ENCODE data around the gene CTH. TPM values are rescaled to one million over a fixed set of nuclear protein-coding genes. Genes with fewer than 3 reads are reported as not detected.

Gene CTH
- total RNA-seq, 1 experiment from 2014 or later: 33.9 TPM

DNA sequence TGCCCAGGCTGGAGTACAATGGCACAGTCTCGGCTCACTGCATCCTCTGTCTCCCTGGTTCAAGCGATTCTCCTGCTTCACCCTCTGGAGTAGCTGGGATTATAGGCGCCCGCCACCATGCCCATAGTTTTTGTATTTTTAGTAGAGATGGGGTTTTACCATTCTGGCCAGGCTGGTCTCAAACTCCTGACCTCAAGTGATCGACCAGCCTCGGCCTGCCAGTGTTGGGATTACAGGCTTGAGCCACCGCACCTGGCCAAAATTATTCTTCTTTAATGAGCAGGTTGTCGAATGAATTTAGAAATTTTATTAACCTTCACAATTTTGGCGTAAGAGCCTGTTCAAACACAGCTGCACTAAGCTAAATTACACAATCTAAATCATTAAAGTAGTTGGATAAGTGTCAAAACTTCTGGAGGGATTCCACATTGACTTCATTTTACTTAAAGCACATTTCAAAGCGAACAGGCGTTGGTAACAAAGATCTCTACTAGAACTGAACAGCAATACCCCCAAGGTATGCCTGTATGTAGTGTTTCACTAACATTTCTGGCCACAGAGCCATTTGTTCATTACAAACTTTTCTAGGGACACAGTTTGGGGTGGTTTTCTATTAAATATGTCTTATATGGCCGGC lies 5.2 kb upstream of the CTH start:
- Histone ChIP-seq H3K4me2 (no peak overlapping the region), H3K9me3 (ENCODE audit: insufficient read depth, low read depth) (no peaks in the 10 kb centered on the region), H4K20me1 (ENCODE audit: insufficient read depth) (no peaks in the 10 kb centered on the region), H3K79me2 (ENCODE audit: low read depth) (no peaks in the 10 kb centered on the region), H2AFZ (no peak overlapping the region; the same call in 1 of the 2 replicates), H3K9me2 (ENCODE audit: insufficient read depth) (no peaks in the 10 kb centered on the region), H3K36me3 (ENCODE audit: low read depth) (no peaks in the 10 kb centered on the region), H3F3A (ENCODE audit: insufficient read depth, low read depth) (peaks cover 9% of the 10 kb centered on the region; the same call in 1 of the 2 replicates), H3K27me3 (ENCODE audit: insufficient read depth, low read depth) (no peaks in the 10 kb centered on the region), H3K27ac (no peak overlapping the region), H3K4me1 (replicated peaks; ENCODE audit: insufficient read depth) (peaks cover 10% of the 10 kb centered on the region), H3K4me3 (no peak overlapping the region)
- DNase-seq: no peak
- CTCF ChIA-PET: no interaction called here
- no TSS peak for BruUV-seq (replicated peaks)
- POLR2A ChIA-PET (ENCODE audit: unreplicated experiment): no interaction called here
- TF ChIP-seq EZH2 (IDR thresholded peaks at IDR 0.05; ENCODE audit: low read depth): no peak
- no peak for TF ChIP-seq CTCF (conservative IDR thresholded peaks at IDR 0.05)
- intact Hi-C loops (cut with micrococcal nuclease; ENCODE audit: unreplicated experiment): no loop called here

GRCh38 chr1:70409136-70409535 lies 1.9 kb upstream of the CTH start:
- Histone ChIP-seq H4K20me1 (ENCODE audit: insufficient read depth) (peaks cover 5% of the 10 kb centered on the region; the same call in 1 of the 2 replicates), H3K9me2 (ENCODE audit: insufficient read depth) (no peaks in the 10 kb centered on the region), H3K4me1 (replicated peaks; ENCODE audit: insufficient read depth) (peaks cover 22% of the 10 kb centered on the region), H3K27ac (no peak overlapping the region), H3K79me2 (ENCODE audit: low read depth) (peaks cover 18% of the 10 kb centered on the region), H3K9me3 (ENCODE audit: insufficient read depth, low read depth) (no peaks in the 10 kb centered on the region), H3F3A (ENCODE audit: insufficient read depth, low read depth) (peaks cover 16% of the 10 kb centered on the region), H3K4me3 (no peak overlapping the region), H2AFZ (no peak overlapping the region), H3K27me3 (ENCODE audit: insufficient read depth, low read depth) (no peaks in the 10 kb centered on the region), H3K36me3 (ENCODE audit: low read depth) (0 out of 2 replicates have a peak, but pooled peaks cover 3% of the 10 kb centered on the region), H3K4me2 (no peak overlapping the region)
- TF ChIP-seq EZH2 (IDR thresholded peaks at IDR 0.05; ENCODE audit: low read depth): no peak
- no peak for TF ChIP-seq CTCF (conservative IDR thresholded peaks at IDR 0.05)
- POLR2A ChIA-PET (ENCODE audit: unreplicated experiment): interaction anchor here (0.7 kb wide), 1 partner anchor 153 kb away, joined by 11 read pairs; no protein-coding TSS in a partner anchor
- CTCF ChIA-PET: interaction anchor here (0.7 kb wide), 1 partner anchor 134 kb away, joined by 3 read pairs; no protein-coding TSS in a partner anchor
- intact Hi-C loops (cut with micrococcal nuclease; ENCODE audit: unreplicated experiment): no loop called here
- BruUV-seq (replicated peaks): no TSS peak
- no peak for DNase-seq

GRCh38 chr1:70411360-70411844 lies 334 bp downstream of the CTH start:
- peaks cover 16% of the 10 kb centered on the region for H3F3A ChIP-seq (ENCODE audit: insufficient read depth, low read depth)
- intact Hi-C loops (cut with micrococcal nuclease; ENCODE audit: unreplicated experiment): loop anchor here (1.0 to 10.0 kb wide), 6 partner anchors 38 to 377 kb away; partner anchors contain the start of genes ANKRD13C, LRRC40 and SRSF11
- H3K79me2 ChIP-seq (ENCODE audit: low read depth): peaks cover 36% of the 10 kb centered on the region
- H3K4me3 ChIP-seq: peak overlapping the region; percentile 83
- H3K36me3 ChIP-seq (ENCODE audit: low read depth): peaks cover 22% of the 10 kb centered on the region
- BruUV-seq (replicated peaks): TSS peak; percentile 71
- H2AFZ ChIP-seq: peak overlapping the region; percentile 81
- peaks cover 22% of the 10 kb centered on the region for H3K4me1 ChIP-seq (replicated peaks; ENCODE audit: insufficient read depth)
- no peaks in the 10 kb centered on the region for H3K9me3 ChIP-seq (ENCODE audit: insufficient read depth, low read depth)
- DNase-seq: peak in 1 of 2 experiments; percentile 56
- peaks cover 21% of the 10 kb centered on the region for H4K20me1 ChIP-seq (ENCODE audit: insufficient read depth)
- H3K27me3 ChIP-seq (ENCODE audit: insufficient read depth, low read depth): no peaks in the 10 kb centered on the region
- TF ChIP-seq CTCF (conservative IDR thresholded peaks at IDR 0.05) (no peak), EZH2 (IDR thresholded peaks at IDR 0.05; ENCODE audit: low read depth) (no peak)
- peak overlapping the region; percentile 81 for H3K27ac ChIP-seq
- ChIA-PET POLR2A (ENCODE audit: unreplicated experiment) (interaction anchor here (0.6 to 2.8 kb wide), 6 partner anchors 16 to 663 kb away, joined by 3 to 33 read pairs (median 5); partner anchors contain the start of gene ANKRD13C), CTCF (no interaction called here)
- peak overlapping the region; percentile 90 for H3K4me2 ChIP-seq
- no peaks in the 10 kb centered on the region for H3K9me2 ChIP-seq (ENCODE audit: insufficient read depth)
